ENCODE measurements around the gene PRG2. TPM values are rescaled to one million over a fixed set of nuclear protein-coding genes. Genes with fewer than 3 reads are reported as not detected.

The PRG2 gene
- total and polyA plus RNA-seq, 9 of the 15 experiments (the other 6 are each of a cell fraction or from before 2014, with no cell fraction given) = 1.8 to 78.0 (median 26.6) TPM

DNA sequence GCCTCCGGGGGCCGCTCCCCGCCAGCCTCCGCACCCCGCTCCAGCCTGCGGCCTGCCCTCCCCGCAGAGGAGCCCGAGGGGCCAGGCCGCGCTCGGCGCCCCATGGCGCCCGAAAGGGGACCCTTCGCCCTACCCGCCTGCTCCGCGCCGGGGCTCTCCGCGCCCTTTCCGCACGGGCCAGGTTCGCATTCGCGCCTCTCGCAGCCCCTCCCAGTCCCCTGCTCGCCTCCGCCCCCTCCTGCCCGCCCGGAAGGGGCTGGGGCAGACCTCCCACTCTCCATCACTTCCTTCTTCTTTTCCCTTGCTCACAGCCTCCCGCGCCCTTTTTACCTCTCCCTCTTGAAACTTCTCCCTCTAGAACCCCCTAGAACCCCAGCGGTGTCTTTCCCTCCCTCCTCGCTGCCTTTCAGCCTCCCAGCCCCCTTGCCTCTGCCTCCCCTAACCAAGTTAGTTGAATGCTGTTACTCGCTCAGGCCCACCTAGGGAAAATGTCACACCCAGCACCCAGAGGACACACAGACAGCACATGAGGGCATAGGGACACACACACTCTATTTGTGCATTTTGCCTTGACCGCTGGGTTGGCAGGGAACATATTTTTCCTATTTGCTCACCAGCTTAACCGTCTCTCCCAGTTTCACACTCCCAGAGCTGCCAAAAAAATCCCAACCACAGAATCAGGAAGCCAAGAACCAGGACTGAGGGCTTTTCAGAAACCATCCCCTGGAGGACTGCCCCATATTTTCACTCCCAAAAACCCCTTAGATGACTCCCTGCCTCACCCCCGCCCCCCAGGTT, 36.7 kb upstream of the PRG2 start, which contains the start of gene SLC43A3 (continued):
- TF ChIP-seq, protein P1, sequence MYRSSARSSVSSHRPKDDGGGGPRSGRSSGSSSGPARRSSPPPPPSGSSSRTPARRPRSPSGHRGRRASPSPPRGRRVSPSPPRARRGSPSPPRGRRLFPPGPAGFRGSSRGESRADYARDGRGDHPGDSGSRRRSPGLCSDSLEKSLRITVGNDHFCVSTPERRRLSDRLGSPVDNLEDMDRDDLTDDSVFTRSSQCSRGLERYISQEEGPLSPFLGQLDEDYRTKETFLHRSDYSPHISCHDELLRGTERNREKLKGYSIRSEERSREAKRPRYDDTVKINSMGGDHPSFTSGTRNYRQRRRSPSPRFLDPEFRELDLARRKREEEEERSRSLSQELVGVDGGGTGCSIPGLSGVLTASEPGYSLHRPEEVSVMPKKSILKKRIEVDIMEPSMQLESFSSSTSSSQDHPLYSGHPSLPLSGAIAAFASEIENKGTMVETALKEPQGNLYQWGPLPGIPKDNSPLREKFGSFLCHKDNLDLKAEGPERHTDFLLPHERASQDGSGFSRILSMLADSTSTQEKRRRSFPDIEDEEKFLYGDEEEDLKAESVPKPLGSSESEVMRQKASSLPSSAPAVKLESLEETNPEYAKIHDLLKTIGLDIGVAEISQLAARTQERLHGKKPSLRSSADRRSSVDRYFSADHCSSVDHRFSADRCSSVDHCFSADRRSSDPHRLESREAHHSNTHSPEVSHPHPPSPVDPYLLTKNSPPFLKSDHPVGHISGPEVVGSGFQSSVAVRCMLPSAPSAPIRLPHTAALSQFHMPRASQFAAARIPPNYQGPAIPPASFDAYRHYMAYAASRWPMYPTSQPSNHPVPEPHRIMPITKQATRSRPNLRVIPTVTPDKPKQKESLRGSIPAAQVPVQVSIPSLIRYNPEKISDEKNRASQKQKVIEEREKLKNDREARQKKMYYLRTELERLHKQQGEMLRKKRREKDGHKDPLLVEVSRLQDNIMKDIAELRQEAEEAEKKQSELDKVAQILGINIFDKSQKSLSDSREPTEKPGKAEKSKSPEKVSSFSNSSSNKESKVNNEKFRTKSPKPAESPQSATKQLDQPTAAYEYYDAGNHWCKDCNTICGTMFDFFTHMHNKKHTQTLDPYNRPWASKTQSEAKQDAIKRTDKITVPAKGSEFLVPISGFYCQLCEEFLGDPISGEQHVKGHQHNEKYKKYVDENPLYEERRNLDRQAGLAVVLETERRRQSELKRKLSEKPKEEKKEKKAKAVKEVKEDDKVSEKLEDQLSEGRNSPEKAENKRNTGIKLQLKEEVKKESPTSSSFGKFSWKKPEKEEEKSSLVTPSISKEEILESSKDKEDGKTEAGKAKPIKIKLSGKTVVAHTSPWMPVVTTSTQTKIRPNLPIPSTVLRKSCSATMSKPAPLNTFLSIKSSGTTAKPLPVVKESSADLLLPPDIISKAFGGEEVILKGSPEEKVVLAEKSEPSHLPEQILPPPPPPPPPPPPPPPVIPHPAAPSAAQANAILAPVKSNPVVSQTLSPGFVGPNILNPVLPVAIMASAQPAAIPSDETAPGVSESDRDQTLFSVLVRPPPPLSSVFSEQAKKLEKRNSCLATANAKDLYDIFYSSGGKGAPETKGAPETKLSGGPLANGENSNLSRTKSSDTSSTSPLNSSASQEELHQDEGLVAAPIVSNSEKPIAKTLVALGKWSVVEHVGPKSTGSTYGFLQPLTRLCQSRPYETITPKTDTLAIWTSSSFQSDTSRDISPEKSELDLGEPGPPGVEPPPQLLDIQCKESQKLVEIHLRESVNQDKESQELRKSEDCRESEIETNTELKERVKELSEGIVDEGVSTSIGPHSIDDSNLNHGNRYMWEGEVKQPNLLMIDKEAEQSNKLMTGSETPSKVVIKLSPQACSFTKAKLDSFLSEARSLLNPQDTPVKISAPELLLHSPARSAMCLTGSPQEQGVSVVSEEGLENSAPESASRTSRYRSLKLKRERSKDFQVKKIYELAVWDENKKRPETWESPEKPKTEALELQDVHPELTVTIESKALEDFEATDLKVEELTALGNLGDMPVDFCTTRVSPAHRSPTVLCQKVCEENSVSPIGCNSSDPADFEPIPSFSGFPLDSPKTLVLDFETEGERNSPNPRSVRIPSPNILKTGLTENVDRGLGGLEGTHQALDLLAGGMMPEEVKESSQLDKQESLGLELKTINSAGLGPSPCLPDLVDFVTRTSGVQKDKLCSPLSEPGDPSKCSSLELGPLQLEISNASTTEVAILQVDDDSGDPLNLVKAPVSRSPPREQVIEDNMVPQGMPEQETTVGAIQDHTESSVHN (IDR thresholded peaks at IDR 0.05; ENCODE audit: borderline replicate concordance in 1 of 2, low read depth in 1 of 2) = no peak
- TF ChIP-seq THAP12 (CRISPR knock-in tag; IDR thresholded peaks at IDR 0.05) = 0 out of 2 replicates have a peak, but pooled peaks have one; percentile 47
- TF ChIP-seq OTX1 (CRISPR knock-in tag; IDR thresholded peaks at IDR 0.05) = peak; percentile 70; the same call in 1 of the 2 replicates
- TF ChIP-seq SAFB2 (IDR thresholded peaks at IDR 0.05; ENCODE audit: borderline replicate concordance, low read depth, low read length, severe bottlenecking) = no peak
- peak in 1 of 2 experiments; percentile 96; a peak in 2 of 4 replicates for TF ChIP-seq KDM1A (IDR thresholded peaks at IDR 0.05)
- TF ChIP-seq RBFOX2 (IDR thresholded peaks at IDR 0.05; ENCODE audit: low read depth, low read length) = peak; percentile 98
- TF ChIP-seq RAD51 (IDR thresholded peaks at IDR 0.05; ENCODE audit: borderline replicate concordance, low read depth) = no peak
- TF ChIP-seq ILK (tag; IDR thresholded peaks at IDR 0.05; ENCODE audit: borderline replicate concordance, low read depth) = no peak
- no peak; the same call in 1 of the 2 replicates for TF ChIP-seq NCOR1 (IDR thresholded peaks at IDR 0.05)
- TF ChIP-seq TAF7 (tag; IDR thresholded peaks at IDR 0.05) = 0 out of 2 replicates have a peak, but pooled peaks have one; percentile 11
- TF ChIP-seq ZNF282 (CRISPR knock-in tag; IDR thresholded peaks at IDR 0.05) = no peak
- TF ChIP-seq CREB3L1 (IDR thresholded peaks at IDR 0.05; ENCODE audit: borderline replicate concordance, low read depth) = peak; percentile 92; the same call in 1 of the 2 replicates
- no peak for TF ChIP-seq PYGO2 (tag; IDR thresholded peaks at IDR 0.05)

Measured in K562 (cell line).